HCT116 (cell line): ENCODE results near the gene PRLR. TPM values are rescaled to one million over a fixed set of nuclear protein-coding genes. Genes with fewer than 3 reads are reported as not detected.

ENCODE experiments used
- ATAC-seq: fragments of 200-7000 bp; cut with Tn5 transposase; 2 replicates; pipeline ENCODE4 v1.9.1; 2020; ENCODE audit warnings: mild to moderate bottlenecking, moderate library complexity
- BruUV-seq: library from RNA; stranded (reverse); fragments of 400-500 nt; replicated peaks from 2 replicates; lab custom pipeline; 2021; lab: Mats Ljungman, UMichigan
- CTCF ChIA-PET: fragments of 300-600 bp; sonication (Branson Sonifier 250); formaldehyde crosslinking; loops from one replicate; lab custom pipeline; 2021; ENCODE audit warnings: antibody characterized with exemption; lab: Charles Lee
- POLR2A ChIA-PET: fragments of 300-600, 350-600 bp; sonication (Branson Sonifier 250); formaldehyde crosslinking; loops from one replicate; lab custom pipeline; 2021; ENCODE audit warnings: antibody characterized with exemption; lab: Charles Lee
- RAD21 ChIA-PET, 2 experiments: fragments of 300-600 bp; sonication (Branson Sonifier 250); formaldehyde crosslinking; loops; one replicate each; lab custom pipeline; 2023; ENCODE audit warnings: low total read pairs in 2 of 2; ENCODE audit not compliant: uncharacterized antibody in 2 of 2, unreplicated experiment in 2 of 2, low non-redundant PET in 1 of 2; lab: Charles Lee
- DNase-seq: peaks from one replicate; pipeline ENCODE4 v3.0.0-alpha.2; 2010; ENCODE audit warnings: low read depth, low spot score
- H2AFZ ChIP-seq: fragments of 200-600 bp; shearing (Covaris generic), sonication (generic); 2 replicates; pipeline ENCODE4 v1.6.1; 2017; ENCODE audit warnings: low read depth, mixed run types, mixed read lengths, antibody characterized with exemption, low read length; ENCODE audit not compliant: poor library complexity, severe bottlenecking
- H3K27ac ChIP-seq: 2 replicates; pipeline ENCODE4 v1.5.1; 2012; ENCODE audit warnings: low read depth, low read length
- H3K27me3 ChIP-seq: fragments of 200-600 bp; sonication (generic); 2 replicates; pipeline ENCODE4 v1.6.1; 2016; ENCODE audit warnings: mixed run types, low read length, mixed read lengths; ENCODE audit not compliant: insufficient read depth
- H3K36me3 ChIP-seq, 2 experiments: fragments of 200-500 bp in 1 of 2; fragments of 200-600 bp in 1 of 2; sonication (Bioruptor generic) in 1 of 2; sonication (generic) in 1 of 2; 2 replicates each; pipeline versions ENCODE4 v1.5.1 to v1.6.1; 2014 to 2016; ENCODE audit warnings: low read length in 2 of 2, inconsistent platforms in 1 of 2, mixed read lengths in 1 of 2, mixed run types in 1 of 2; ENCODE audit not compliant: insufficient read depth in 2 of 2, control insufficient read depth in 1 of 2
- H3K4me1 ChIP-seq, 2 experiments: fragments of 200-600 bp in 1 of 2; sonication (generic) in 1 of 2; 2 replicates each; pipeline versions ENCODE4 v1.5.1 to v1.6.1; 2012 to 2017; ENCODE audit warnings: low read length in 2 of 2, inconsistent platforms in 1 of 2, mild to moderate bottlenecking in 1 of 2, mixed read lengths in 1 of 2, mixed run types in 1 of 2, moderate library complexity in 1 of 2; ENCODE audit not compliant: insufficient read depth in 2 of 2, control insufficient read depth in 1 of 2
- H3K4me2 ChIP-seq: fragments of 200-600 bp; sonication (generic); 2 replicates; pipeline ENCODE4 v1.6.1; 2017; ENCODE audit warnings: mixed run types, low read length, mixed read lengths
- H3K4me3 ChIP-seq, 2 experiments: fragments of 200-600 bp in 1 of 2; sonication (generic) in 1 of 2; replicated peaks in 1 of 2; 2 replicates each; pipeline ENCODE4 v1.5.1; 2011 to 2016; ENCODE audit warnings: low read length in 2 of 2, control low read depth in 1 of 2, low read depth in 1 of 2, mild to moderate bottlenecking in 1 of 2, mixed read lengths in 1 of 2, mixed run types in 1 of 2
- H3K79me2 ChIP-seq: fragments of 200-600 bp; sonication (generic); 2 replicates; pipeline ENCODE4 v1.6.1; 2017; ENCODE audit warnings: mild to moderate bottlenecking, mixed run types, low read length, moderate library complexity, mixed read lengths; ENCODE audit not compliant: insufficient read depth
- H3K9ac ChIP-seq: fragments of 200-600 bp; sonication (generic); 2 replicates; pipeline ENCODE4 v1.6.1; 2016; ENCODE audit warnings: low read length, mixed read lengths
- H3K9me2 ChIP-seq: fragments of 200-600 bp; sonication (generic), shearing (Covaris generic); 2 replicates; pipeline ENCODE4 v1.6.1; 2017; ENCODE audit warnings: mixed run types, mild to moderate bottlenecking, moderate library complexity; ENCODE audit not compliant: insufficient read depth
- H3K9me3 ChIP-seq, 2 experiments: fragments of 200-500 bp in 1 of 2; fragments of 200-600 bp in 1 of 2; sonication (Bioruptor generic) in 1 of 2; sonication (generic) in 1 of 2; 2 replicates each; pipeline ENCODE4 v1.6.1; 2014 to 2017; ENCODE audit warnings: low read length in 2 of 2, mixed read lengths in 2 of 2, inconsistent platforms in 1 of 2, low read depth in 1 of 2, mild to moderate bottlenecking in 1 of 2, mixed run types in 1 of 2, moderate library complexity in 1 of 2; ENCODE audit not compliant: control insufficient read depth in 1 of 2, insufficient read depth in 1 of 2
- H4K20me1 ChIP-seq: fragments of 200-600 bp; sonication (generic), shearing (Covaris generic); 2 replicates; pipeline ENCODE4 v1.6.1; 2017; ENCODE audit warnings: mixed run types, mild to moderate bottlenecking, moderate library complexity; ENCODE audit not compliant: insufficient read depth
- CBX3 ChIP-seq: IDR thresholded peaks from 2 replicates; pipeline ENCODE4 v1.6.1; 2012; ENCODE audit warnings: low read depth
- CEBPB ChIP-seq: IDR thresholded peaks from 2 replicates; pipeline ENCODE4 v1.6.1; 2012; ENCODE audit warnings: low read depth
- EGR1 ChIP-seq: IDR thresholded peaks from 2 replicates; pipeline ENCODE4 v1.6.1; 2012; ENCODE audit warnings: low read depth
- ELF1 ChIP-seq: IDR thresholded peaks from 2 replicates; pipeline ENCODE4 v1.6.1; 2012; ENCODE audit warnings: low read depth, borderline replicate concordance
- EZH2phosphoT487 ChIP-seq: fragments of 200-600 bp; IDR thresholded peaks from 2 replicates; pipeline ENCODE4 v1.6.1; 2018; ENCODE audit warnings: antibody characterized with exemption, borderline replicate concordance
- JUND ChIP-seq: IDR thresholded peaks from 2 replicates; pipeline ENCODE4 v1.6.1; 2012
- POLR2A ChIP-seq: IDR thresholded peaks from 2 replicates; pipeline ENCODE4 v1.7.0; 2011; ENCODE audit warnings: borderline replicate concordance; ENCODE audit not compliant: insufficient read depth, insufficient read length; ENCODE audit errors: extremely low read depth
- RAD21 ChIP-seq: IDR thresholded peaks from 2 replicates; pipeline ENCODE4 v1.6.1; 2012; ENCODE audit warnings: low read depth, mild to moderate bottlenecking
- SP1 ChIP-seq: IDR thresholded peaks from 2 replicates; pipeline ENCODE4 v1.6.1; 2012; ENCODE audit warnings: low read depth
- SRF ChIP-seq: IDR thresholded peaks from 2 replicates; pipeline ENCODE4 v1.6.1; 2012; ENCODE audit warnings: low read depth
- TCF7L2 ChIP-seq: IDR thresholded peaks from 2 replicates; pipeline ENCODE4 v1.7.0; 2011; ENCODE audit warnings: borderline replicate concordance, inconsistent platforms; ENCODE audit not compliant: insufficient read depth, insufficient read length; ENCODE audit errors: extremely low read depth
- YY1 ChIP-seq: IDR thresholded peaks from 2 replicates; pipeline ENCODE4 v1.6.1; 2011; ENCODE audit warnings: low read length, low read depth, moderate library complexity, mild to moderate bottlenecking; ENCODE audit not compliant: insufficient replicate concordance; ENCODE audit errors: extremely low read depth
- intact Hi-C: fragments of 100-400 bp; cut with micrococcal nuclease; formaldehyde crosslinking; loops from 2 replicates; pipeline ENCODE4 v1.10.0; 2022
- total RNA-seq: library from RNA; stranded (reverse); gene quantifications from one replicate; pipeline ENCODE4 v1.2.1, GENCODE V29; 2021; ENCODE audit not compliant: unreplicated experiment
- TF ChIP-seq, protein P1 (sequence below): IDR thresholded peaks from 2 replicates; pipeline ENCODE4 v1.6.1; 2012
- TF ChIP-seq, protein P2 (sequence below): IDR thresholded peaks from 2 replicates; pipeline ENCODE4 v1.6.1; 2011; ENCODE audit warnings: mild to moderate bottlenecking, low read length, moderate library complexity; ENCODE audit not compliant: insufficient replicate concordance; ENCODE audit errors: extremely low read depth
- TF ChIP-seq, protein P3 (sequence below), 3 experiments: fragments of 200-600 bp in 1 of 3; sonication (generic) in 1 of 3; IDR thresholded peaks in 2 of 3; conservative IDR thresholded peaks in 1 of 3; 2 replicates each; pipeline ENCODE4 v1.5.1; 2012 to 2017; ENCODE audit warnings: low read depth in 2 of 3, low read length in 2 of 3, antibody characterized with exemption in 1 of 3, borderline replicate concordance in 1 of 3, control low read depth in 1 of 3, mild to moderate bottlenecking in 1 of 3, mixed read lengths in 1 of 3, mixed run types in 1 of 3, moderate library complexity in 1 of 3; ENCODE audit not compliant: insufficient read depth in 1 of 3
- TF ChIP-seq, protein P4 (sequence below): IDR thresholded peaks from 2 replicates; pipeline ENCODE4 v1.6.1; 2012

The PRLR gene
- total RNA-seq, 1 experiment from 2014 or later = 0.10 TPM

DNA sequence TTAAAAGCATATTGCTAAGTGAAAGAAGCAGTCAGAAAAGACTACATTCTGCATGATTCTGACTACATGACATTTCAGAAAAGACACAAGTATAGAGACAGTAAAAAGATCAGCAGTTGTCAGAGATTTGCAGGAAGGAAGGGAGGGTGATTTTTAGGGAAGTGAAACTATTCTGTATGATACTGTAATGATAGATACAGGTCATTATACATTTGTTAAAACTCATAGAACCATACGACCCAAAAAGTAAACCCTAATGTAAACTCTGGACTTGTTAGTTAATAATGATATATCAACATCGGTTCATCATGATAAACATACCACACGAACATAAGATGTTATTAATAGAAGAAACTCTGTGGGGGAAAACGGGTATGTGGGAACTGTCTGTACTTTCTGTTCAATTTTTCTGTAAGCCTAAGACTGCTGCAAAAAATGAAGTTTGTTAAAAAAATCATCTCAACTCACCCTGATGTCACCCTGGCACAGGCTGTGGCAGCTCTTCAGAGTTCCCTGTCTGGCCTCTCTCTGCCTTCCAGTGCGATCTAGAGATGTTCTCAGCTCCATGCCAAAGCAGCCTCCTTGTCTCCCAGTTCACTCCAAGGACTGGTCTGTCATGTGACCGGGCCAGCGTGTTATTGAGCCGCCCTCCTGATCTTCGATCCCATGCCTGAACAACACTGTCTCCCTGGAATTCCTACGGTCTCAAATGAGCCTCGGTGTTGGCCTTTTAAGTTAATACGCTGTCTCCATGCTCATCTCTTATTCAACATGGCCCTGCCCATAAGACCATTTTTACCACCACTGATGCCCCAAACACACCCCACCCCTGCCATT is 35.4 kb downstream of the PRLR start:
- H2AFZ ChIP-seq = no peak overlapping the region

More for the DNA sequence above, 35.4 kb downstream of the PRLR start:
- no TSS peak for BruUV-seq
- no peak for TF ChIP-seq RAD21
- TF ChIP-seq POLR2A = no peak
- TF ChIP-seq, protein P1, sequence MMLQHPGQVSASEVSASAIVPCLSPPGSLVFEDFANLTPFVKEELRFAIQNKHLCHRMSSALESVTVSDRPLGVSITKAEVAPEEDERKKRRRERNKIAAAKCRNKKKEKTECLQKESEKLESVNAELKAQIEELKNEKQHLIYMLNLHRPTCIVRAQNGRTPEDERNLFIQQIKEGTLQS = no peak
- no peak for TF ChIP-seq TCF7L2
- TF ChIP-seq CEBPB = no peak
- TF ChIP-seq, protein P2, sequence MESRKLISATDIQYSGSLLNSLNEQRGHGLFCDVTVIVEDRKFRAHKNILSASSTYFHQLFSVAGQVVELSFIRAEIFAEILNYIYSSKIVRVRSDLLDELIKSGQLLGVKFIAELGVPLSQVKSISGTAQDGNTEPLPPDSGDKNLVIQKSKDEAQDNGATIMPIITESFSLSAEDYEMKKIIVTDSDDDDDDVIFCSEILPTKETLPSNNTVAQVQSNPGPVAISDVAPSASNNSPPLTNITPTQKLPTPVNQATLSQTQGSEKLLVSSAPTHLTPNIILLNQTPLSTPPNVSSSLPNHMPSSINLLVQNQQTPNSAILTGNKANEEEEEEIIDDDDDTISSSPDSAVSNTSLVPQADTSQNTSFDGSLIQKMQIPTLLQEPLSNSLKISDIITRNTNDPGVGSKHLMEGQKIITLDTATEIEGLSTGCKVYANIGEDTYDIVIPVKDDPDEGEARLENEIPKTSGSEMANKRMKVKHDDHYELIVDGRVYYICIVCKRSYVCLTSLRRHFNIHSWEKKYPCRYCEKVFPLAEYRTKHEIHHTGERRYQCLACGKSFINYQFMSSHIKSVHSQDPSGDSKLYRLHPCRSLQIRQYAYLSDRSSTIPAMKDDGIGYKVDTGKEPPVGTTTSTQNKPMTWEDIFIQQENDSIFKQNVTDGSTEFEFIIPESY = no peak
- TF ChIP-seq, protein P3, sequence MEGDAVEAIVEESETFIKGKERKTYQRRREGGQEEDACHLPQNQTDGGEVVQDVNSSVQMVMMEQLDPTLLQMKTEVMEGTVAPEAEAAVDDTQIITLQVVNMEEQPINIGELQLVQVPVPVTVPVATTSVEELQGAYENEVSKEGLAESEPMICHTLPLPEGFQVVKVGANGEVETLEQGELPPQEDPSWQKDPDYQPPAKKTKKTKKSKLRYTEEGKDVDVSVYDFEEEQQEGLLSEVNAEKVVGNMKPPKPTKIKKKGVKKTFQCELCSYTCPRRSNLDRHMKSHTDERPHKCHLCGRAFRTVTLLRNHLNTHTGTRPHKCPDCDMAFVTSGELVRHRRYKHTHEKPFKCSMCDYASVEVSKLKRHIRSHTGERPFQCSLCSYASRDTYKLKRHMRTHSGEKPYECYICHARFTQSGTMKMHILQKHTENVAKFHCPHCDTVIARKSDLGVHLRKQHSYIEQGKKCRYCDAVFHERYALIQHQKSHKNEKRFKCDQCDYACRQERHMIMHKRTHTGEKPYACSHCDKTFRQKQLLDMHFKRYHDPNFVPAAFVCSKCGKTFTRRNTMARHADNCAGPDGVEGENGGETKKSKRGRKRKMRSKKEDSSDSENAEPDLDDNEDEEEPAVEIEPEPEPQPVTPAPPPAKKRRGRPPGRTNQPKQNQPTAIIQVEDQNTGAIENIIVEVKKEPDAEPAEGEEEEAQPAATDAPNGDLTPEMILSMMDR (IDR thresholded peaks at IDR 0.05 in 2 of 3, conservative IDR thresholded peaks at IDR 0.05 in 1 of 3; ENCODE audit: borderline replicate concordance in 1 of 3, insufficient read depth in 1 of 3, low read depth in 2 of 3, low read length in 2 of 3) = no peak
- no peak for TF ChIP-seq ELF1
- no peak for TF ChIP-seq CBX3
- no peak for TF ChIP-seq YY1
- TF ChIP-seq EZH2phosphoT487 = no peak
- no peak for TF ChIP-seq SP1
- TF ChIP-seq EGR1 = no peak
- no peak for TF ChIP-seq JUND
- TF ChIP-seq, protein P4, sequence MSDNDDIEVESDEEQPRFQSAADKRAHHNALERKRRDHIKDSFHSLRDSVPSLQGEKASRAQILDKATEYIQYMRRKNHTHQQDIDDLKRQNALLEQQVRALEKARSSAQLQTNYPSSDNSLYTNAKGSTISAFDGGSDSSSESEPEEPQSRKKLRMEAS = no peak
- no peak for TF ChIP-seq SRF
- DNase-seq (no peak), ATAC-seq (no peak)
- H3K9me3 ChIP-seq = no peaks in the 10 kb centered on the region
- H3K79me2 ChIP-seq = no peaks in the 10 kb centered on the region
- no peak overlapping the region for H3K4me3 ChIP-seq
- H3K27me3 ChIP-seq = peaks cover 47% of the 10 kb centered on the region
- no peak overlapping the region for H3K27ac ChIP-seq
- intact Hi-C loops = no loop called here
- H3K9me2 ChIP-seq = no peaks in the 10 kb centered on the region
- RAD21 ChIA-PET = no interaction called here
- CTCF ChIA-PET = no interaction called here
- H4K20me1 ChIP-seq = no peaks in the 10 kb centered on the region
- H3K4me1 ChIP-seq = no peaks in the 10 kb centered on the region
- no peaks in the 10 kb centered on the region for H3K36me3 ChIP-seq
- POLR2A ChIA-PET = no interaction called here
- no peak overlapping the region for H3K9ac ChIP-seq
- no peak overlapping the region for H3K4me2 ChIP-seq
